A549 (cell line): ENCODE results near the gene GIGYF1. TPM values are rescaled to one million over a fixed set of nuclear protein-coding genes. Genes with fewer than 3 reads are reported as not detected.

Experiments used
- ATAC-seq, 2 experiments: fragments of 200-7000 bp in 1 of 2; fragments of >200 bp in 1 of 2; cut with Nextera tagmentation in 1 of 2; cut with Tn5 transposase in 1 of 2; 3 replicates each; pipeline versions ENCODE4 v1.8.0 to v1.9.1; 2018 to 2020; ENCODE audit warnings: mild to moderate bottlenecking in 1 of 2, moderate library complexity in 1 of 2
- CTCF ChIA-PET: fragments of 300-600 bp; sonication (Branson Sonifier 250); formaldehyde crosslinking; extraction: SDS; loops from one replicate; lab custom pipeline; 2021; ENCODE audit warnings: antibody characterized with exemption, inconsistent platforms; lab: Yijun Ruan, JAX
- POLR2A ChIA-PET: fragments of 350-600 bp; formaldehyde crosslinking; extraction: SDS; loops from one replicate; lab custom pipeline; 2021; ENCODE audit warnings: antibody characterized with exemption, inconsistent platforms; lab: Yijun Ruan, JAX
- DNase-seq, 2 experiments: peaks; one replicate each; pipeline versions ENCODE4 v3.0.0 to v3.0.0-alpha.2; 2011 to 2016; ENCODE audit warnings: low read depth in 1 of 2, low spot score in 1 of 2
- FAIRE-seq: peaks from 2 replicates; lab custom pipeline; 2011; peaks lifted over from hg19 to GRCh38; lab: Jason Lieb, UNC
- H3K27ac ChIP-seq, 2 experiments: fragments of >200 bp; sonication (Bioruptor Twin); formaldehyde crosslinking; 3 replicates each; pipeline ENCODE4 v1.5.1; 2016 to 2017
- H3K4me1 ChIP-seq: fragments of >200 bp; sonication (Bioruptor Twin); formaldehyde crosslinking; 3 replicates; pipeline ENCODE4 v1.6.1; 2016
- H3K4me2 ChIP-seq: fragments of >200 bp; sonication (Bioruptor Twin); formaldehyde crosslinking; 3 replicates; pipeline ENCODE4 v1.6.1; 2016
- H3K4me3 ChIP-seq: fragments of >200 bp; sonication (Bioruptor Twin); formaldehyde crosslinking; 3 replicates; pipeline ENCODE4 v1.5.1; 2016
- H3K9me3 ChIP-seq: fragments of >200 bp; sonication (Bioruptor Twin); formaldehyde crosslinking; 3 replicates; pipeline ENCODE4 v1.6.1; 2016
- ATOH8 ChIP-seq: fragments of 250-450 bp; sonication (Bioruptor Pico); IDR thresholded peaks from 2 replicates; pipeline ENCODE4 v1.5.0; 2020; ENCODE audit warnings: low read depth, mild to moderate bottlenecking, moderate library complexity
- E2F6 ChIP-seq: IDR thresholded peaks from 2 replicates; pipeline ENCODE4 v1.6.1; 2012; ENCODE audit warnings: low read depth, borderline replicate concordance
- EHF ChIP-seq: fragments of 250-450 bp; sonication (Bioruptor Pico); IDR thresholded peaks from 2 replicates; pipeline ENCODE4 v1.5.0; 2020; ENCODE audit warnings: mild to moderate bottlenecking
- ELK1 ChIP-seq: fragments of 150-350 bp; IDR thresholded peaks from 2 replicates; pipeline ENCODE4 v1.6.1; 2014; ENCODE audit warnings: low read depth, mild to moderate bottlenecking, low read length
- FOSB ChIP-seq: fragments of 250-450 bp; sonication (Bioruptor Pico); IDR thresholded peaks from 2 replicates; pipeline ENCODE4 v1.5.0; 2020; ENCODE audit warnings: mild to moderate bottlenecking, moderate library complexity
- HEYL ChIP-seq: fragments of 250-450 bp; sonication (Bioruptor Pico); IDR thresholded peaks from 2 replicates; pipeline ENCODE4 v1.8.0; 2021; ENCODE audit warnings: mild to moderate bottlenecking, moderate library complexity
- HOXA7 ChIP-seq: fragments of 250-450 bp; sonication (Bioruptor Pico); IDR thresholded peaks from 2 replicates; pipeline ENCODE4 v1.5.0; 2020; ENCODE audit warnings: mild to moderate bottlenecking, moderate library complexity
- JUN ChIP-seq, 2 experiments: fragments of >200 bp; sonication (Bioruptor Twin); formaldehyde crosslinking; IDR thresholded peaks; 2 replicates in 1 of 2; 3 replicates in 1 of 2; pipeline ENCODE4 v1.6.1; 2016 to 2017
- JUNB ChIP-seq: fragments of >200 bp; sonication (Bioruptor Twin); formaldehyde crosslinking; IDR thresholded peaks from 2 replicates; pipeline ENCODE4 v1.6.1; 2016
- MAFK ChIP-seq: fragments of 450-650 bp; IDR thresholded peaks from 2 replicates; pipeline ENCODE4 v1.6.1; 2014; ENCODE audit not compliant: partially characterized antibody
- MAX ChIP-seq: IDR thresholded peaks from 2 replicates; pipeline ENCODE4 v1.6.1; 2012
- PHF8 ChIP-seq: fragments of 200-600 bp; sonication (generic); IDR thresholded peaks from 2 replicates; pipeline ENCODE4 v1.6.1; 2016; ENCODE audit warnings: low read depth, mild to moderate bottlenecking, antibody characterized with exemption, moderate library complexity, borderline replicate concordance
- RAD21 ChIP-seq, 2 experiments: fragments of >200 bp in 1 of 2; sonication (Bioruptor Twin) in 1 of 2; formaldehyde crosslinking in 1 of 2; IDR thresholded peaks in 1 of 2; conservative IDR thresholded peaks in 1 of 2; 2 replicates in 1 of 2; 3 replicates in 1 of 2; pipeline ENCODE4 v1.6.1; 2012 to 2018; ENCODE audit warnings: inconsistent platforms in 1 of 2
- RFX5 ChIP-seq: fragments of 450-650 bp; IDR thresholded peaks from 2 replicates; pipeline ENCODE4 v1.7.1; 2014; ENCODE audit warnings: antibody characterized with exemption, mild to moderate bottlenecking, moderate library complexity
- TP53 ChIP-seq: fragments of 250-450 bp; sonication (Bioruptor Pico); IDR thresholded peaks from 2 replicates; pipeline ENCODE4 v1.5.0; 2021; ENCODE audit warnings: mild to moderate bottlenecking, moderate library complexity
- USF2 ChIP-seq: fragments of 450-650 bp; IDR thresholded peaks from 2 replicates; pipeline ENCODE4 v1.6.1; 2014; ENCODE audit warnings: antibody characterized with exemption
- ZFP36 ChIP-seq: fragments of 450-650 bp; IDR thresholded peaks from 2 replicates; pipeline ENCODE4 v1.6.1; 2014; ENCODE audit warnings: borderline replicate concordance; ENCODE audit not compliant: partially characterized antibody
- WGBS: methylation state at CpG from one replicate; pipeline ENCODE4 v1.1.6; 2017; ENCODE audit errors: missing lambda C conversion rate; 5-methylcytosine and 5-hydroxymethylcytosine counted together
- polyA minus RNA-seq: library from RNA; depleted of rRNA, polyadenylated mRNA; stranded (reverse); fragments of >200 nt; gene quantifications from 2 replicates; pipeline ENCODE4 v1.2.3, GENCODE V29; 2011; rRNA and poly(A)+ RNA removed
- polyA plus RNA-seq, 4 experiments: library from polyadenylated mRNA; depleted of rRNA in 3 of 4; stranded (reverse); fragments of >200 nt; fragmentation: RNase III in 1 of 4; extraction: RNeasy Plus Mini Kit Qiagen cat#74134 plus additional on column Dnase treatment in 1 of 4; gene quantifications; 2 replicates in 3 of 4; 3 replicates in 1 of 4; pipeline ENCODE4 v1.2.3, GENCODE V29; 2011 to 2017

The GIGYF1 gene
- 5.1 and 5.8 TPM in 2 replicates for polyA plus RNA-seq (2011; rRNA removed)
- polyA plus RNA-seq (2012; cell fraction: cytosol; rRNA removed) = 7.2 and 9.9 TPM in 2 replicates
- polyA plus RNA-seq (2012; cell fraction: nucleus; rRNA removed) = 64.9 and 66.5 TPM in 2 replicates
- 15.0 to 20.5 TPM (median 18.9 TPM) in 3 replicates for polyA plus RNA-seq (2017; fragmentation: RNase III; extraction: RNeasy Plus Mini Kit Qiagen cat#74134 plus additional on column Dnase treatment)
- polyA minus RNA-seq = 4.2 and 5.5 TPM in 2 replicates

GRCh38 chr7:100694098-100694745 is at the start of gene GIGYF1:
Gene GIGYF1, minus strand, starts transcription at chr7:100694250. Its CDS starts 6,012 bp downstream, at chr7:100688238.
- ChIA-PET CTCF (interaction anchor here (0.6 to 10.6 kb wide), 11 partner anchors 8 to 233 kb away, joined by 3 to 158 read pairs (median 3); partner anchors contain the start of gene POP7), POLR2A (interaction anchor here (1.4 to 2.0 kb wide), 3 partner anchors 11 to 82 kb away, joined by 3 to 13 read pairs (median 4); partner anchors contain the start of genes MOSPD3 and POP7)
- FAIRE-seq = no peak
- 4% methylated on average over 8 of the region's 102 CpGs for WGBS
- TF ChIP-seq HEYL (CRISPR knock-in tag) (no peak), USF2 (peak; percentile 90), E2F6 (peak; percentile 97), JUNB (no peak), JUN (IDR thresholded peaks at IDR 0.05) (peak in 1 of 2 experiments; percentile 71; a peak in 3 of 5 replicates), PHF8 (peak; percentile 28; the same call in 1 of the 2 replicates), MAX (peak; percentile 86; the same call in 1 of the 2 replicates), ZFP36 (peak; percentile 55), MAFK (no peak), ELK1 (no peak)
- peak in 1 of 2 experiments; percentile 60; a peak in 1 of 6 replicates for ATAC-seq
- H3K27ac ChIP-seq = peak within 1 kb of the TSS; percentile 96 to 98
- H3K4me2 ChIP-seq = peak within 1 kb of the TSS; percentile 99
- peaks cover 26% of the 10 kb centered on the region for H3K4me1 ChIP-seq
- no peaks in the 10 kb centered on the region for H3K9me3 ChIP-seq
- DNase-seq = peak; percentile 65 to 84
- peak within 1 kb of the TSS; percentile 100 for H3K4me3 ChIP-seq

GRCh38 chr7:100739934-100740333 is 45.9 kb upstream of the GIGYF1 start:
- peak in 1 of 2 experiments; percentile 38; a peak in 1 of 6 replicates for ATAC-seq
- Histone ChIP-seq H3K27ac (no peak overlapping the region), H3K4me1 (no peaks in the 10 kb centered on the region), H3K9me3 (no peaks in the 10 kb centered on the region), H3K4me3 (no peak overlapping the region), H3K4me2 (no peak overlapping the region)
- DNase-seq = no peak
- CTCF ChIA-PET = no interaction called here
- 73% methylated on average over 6 of the region's 6 CpGs for WGBS
- POLR2A ChIA-PET = no interaction called here
- TF ChIP-seq HEYL (CRISPR knock-in tag) (no peak), FOSB (CRISPR knock-in tag) (no peak), RAD21 (conservative IDR thresholded peaks at IDR 0.05 in 1 of 2, IDR thresholded peaks at IDR 0.05 in 1 of 2) (no peak), EHF (CRISPR knock-in tag) (no peak), ATOH8 (no peak), TP53 (no peak)
- FAIRE-seq = no peak

- Histone ChIP-seq H3K9me3 (no peaks in the 10 kb centered on the region), H3K27ac (no peak overlapping the region), H3K4me1 (no peaks in the 10 kb centered on the region), H3K4me3 (no peak overlapping the region)
- FAIRE-seq (no peak), ATAC-seq (peak in 1 of 2 experiments; percentile 19; a peak in 1 of 6 replicates)
- TF ChIP-seq HOXA7 (no peak), MAX (no peak), RFX5 (no peak)
- TF ChIP-seq, all 56 proteins: peak for 0
- ChIA-PET POLR2A (no interaction called here), CTCF (interaction anchor here (0.6 to 1.6 kb wide), 6 partner anchors 8 to 116 kb away, joined by 3 to 4 read pairs (median 3); partner anchors contain the start of gene SLC12A9)
- H3K4me2 ChIP-seq = no peak overlapping the region
- DNase-seq = no peak
- WGBS = 66% methylated on average over 5 of the region's 13 CpGs
Observed at GRCh38 chr7:100736671-100737070, 42.6 kb upstream of the GIGYF1 start.
